HCT116 (cell line): ENCODE data around the gene PANK4. TPM values are rescaled to one million over a fixed set of nuclear protein-coding genes. Genes with fewer than 3 reads are reported as not detected.

Experiments
- ATAC-seq: fragments of 200-7000 bp; cut with Tn5 transposase; 2 replicates; pipeline ENCODE4 v1.9.1; 2020; ENCODE audit warnings: mild to moderate bottlenecking, moderate library complexity
- BruUV-seq: library from RNA; stranded (reverse); fragments of 400-500 nt; replicated peaks from 2 replicates; lab custom pipeline; 2021; lab: Mats Ljungman, UMichigan
- CTCF ChIA-PET: fragments of 300-600 bp; sonication (Branson Sonifier 250); formaldehyde crosslinking; loops from one replicate; lab custom pipeline; 2021; ENCODE audit warnings: antibody characterized with exemption; lab: Charles Lee
- POLR2A ChIA-PET: fragments of 300-600, 350-600 bp; sonication (Branson Sonifier 250); formaldehyde crosslinking; loops from one replicate; lab custom pipeline; 2021; ENCODE audit warnings: antibody characterized with exemption; lab: Charles Lee
- RAD21 ChIA-PET, 2 experiments: fragments of 300-600 bp; sonication (Branson Sonifier 250); formaldehyde crosslinking; loops; one replicate each; lab custom pipeline; 2023; ENCODE audit warnings: low total read pairs in 2 of 2; ENCODE audit not compliant: uncharacterized antibody in 2 of 2, unreplicated experiment in 2 of 2, low non-redundant PET in 1 of 2; lab: Charles Lee
- DNase-seq: peaks from one replicate; pipeline ENCODE4 v3.0.0-alpha.2; 2010; ENCODE audit warnings: low read depth, low spot score
- H2AFZ ChIP-seq: fragments of 200-600 bp; shearing (Covaris generic), sonication (generic); 2 replicates; pipeline ENCODE4 v1.6.1; 2017; ENCODE audit warnings: low read depth, mixed run types, mixed read lengths, antibody characterized with exemption, low read length; ENCODE audit not compliant: poor library complexity, severe bottlenecking
- H3K27ac ChIP-seq: 2 replicates; pipeline ENCODE4 v1.5.1; 2012; ENCODE audit warnings: low read depth, low read length
- H3K27me3 ChIP-seq: fragments of 200-600 bp; sonication (generic); 2 replicates; pipeline ENCODE4 v1.6.1; 2016; ENCODE audit warnings: mixed run types, low read length, mixed read lengths; ENCODE audit not compliant: insufficient read depth
- H3K36me3 ChIP-seq, 2 experiments: fragments of 200-500 bp in 1 of 2; fragments of 200-600 bp in 1 of 2; sonication (Bioruptor generic) in 1 of 2; sonication (generic) in 1 of 2; 2 replicates each; pipeline versions ENCODE4 v1.5.1 to v1.6.1; 2014 to 2016; ENCODE audit warnings: low read length in 2 of 2, inconsistent platforms in 1 of 2, mixed read lengths in 1 of 2, mixed run types in 1 of 2; ENCODE audit not compliant: insufficient read depth in 2 of 2, control insufficient read depth in 1 of 2
- H3K4me1 ChIP-seq, 2 experiments: fragments of 200-600 bp in 1 of 2; sonication (generic) in 1 of 2; 2 replicates each; pipeline versions ENCODE4 v1.5.1 to v1.6.1; 2012 to 2017; ENCODE audit warnings: low read length in 2 of 2, inconsistent platforms in 1 of 2, mild to moderate bottlenecking in 1 of 2, mixed read lengths in 1 of 2, mixed run types in 1 of 2, moderate library complexity in 1 of 2; ENCODE audit not compliant: insufficient read depth in 2 of 2, control insufficient read depth in 1 of 2
- H3K4me2 ChIP-seq: fragments of 200-600 bp; sonication (generic); 2 replicates; pipeline ENCODE4 v1.6.1; 2017; ENCODE audit warnings: mixed run types, low read length, mixed read lengths
- H3K4me3 ChIP-seq, 2 experiments: fragments of 200-600 bp in 1 of 2; sonication (generic) in 1 of 2; replicated peaks in 1 of 2; 2 replicates each; pipeline ENCODE4 v1.5.1; 2011 to 2016; ENCODE audit warnings: low read length in 2 of 2, control low read depth in 1 of 2, low read depth in 1 of 2, mild to moderate bottlenecking in 1 of 2, mixed read lengths in 1 of 2, mixed run types in 1 of 2
- H3K79me2 ChIP-seq: fragments of 200-600 bp; sonication (generic); 2 replicates; pipeline ENCODE4 v1.6.1; 2017; ENCODE audit warnings: mild to moderate bottlenecking, mixed run types, low read length, moderate library complexity, mixed read lengths; ENCODE audit not compliant: insufficient read depth
- H3K9ac ChIP-seq: fragments of 200-600 bp; sonication (generic); 2 replicates; pipeline ENCODE4 v1.6.1; 2016; ENCODE audit warnings: low read length, mixed read lengths
- H3K9me2 ChIP-seq: fragments of 200-600 bp; sonication (generic), shearing (Covaris generic); 2 replicates; pipeline ENCODE4 v1.6.1; 2017; ENCODE audit warnings: mixed run types, mild to moderate bottlenecking, moderate library complexity; ENCODE audit not compliant: insufficient read depth
- H3K9me3 ChIP-seq, 2 experiments: fragments of 200-500 bp in 1 of 2; fragments of 200-600 bp in 1 of 2; sonication (Bioruptor generic) in 1 of 2; sonication (generic) in 1 of 2; 2 replicates each; pipeline ENCODE4 v1.6.1; 2014 to 2017; ENCODE audit warnings: low read length in 2 of 2, mixed read lengths in 2 of 2, inconsistent platforms in 1 of 2, low read depth in 1 of 2, mild to moderate bottlenecking in 1 of 2, mixed run types in 1 of 2, moderate library complexity in 1 of 2; ENCODE audit not compliant: control insufficient read depth in 1 of 2, insufficient read depth in 1 of 2
- H4K20me1 ChIP-seq: fragments of 200-600 bp; sonication (generic), shearing (Covaris generic); 2 replicates; pipeline ENCODE4 v1.6.1; 2017; ENCODE audit warnings: mixed run types, mild to moderate bottlenecking, moderate library complexity; ENCODE audit not compliant: insufficient read depth
- ATF3 ChIP-seq: IDR thresholded peaks from 2 replicates; pipeline ENCODE4 v1.6.1; 2012
- CBX3 ChIP-seq: IDR thresholded peaks from 2 replicates; pipeline ENCODE4 v1.6.1; 2012; ENCODE audit warnings: low read depth
- CEBPB ChIP-seq: IDR thresholded peaks from 2 replicates; pipeline ENCODE4 v1.6.1; 2012; ENCODE audit warnings: low read depth
- CTCF ChIP-seq, 3 experiments: fragments of 200-600 bp in 1 of 3; sonication (generic) in 1 of 3; IDR thresholded peaks in 2 of 3; conservative IDR thresholded peaks in 1 of 3; 2 replicates each; pipeline ENCODE4 v1.5.1; 2012 to 2017; ENCODE audit warnings: low read depth in 2 of 3, low read length in 2 of 3, antibody characterized with exemption in 1 of 3, borderline replicate concordance in 1 of 3, control low read depth in 1 of 3, mild to moderate bottlenecking in 1 of 3, mixed read lengths in 1 of 3, mixed run types in 1 of 3, moderate library complexity in 1 of 3; ENCODE audit not compliant: insufficient read depth in 1 of 3
- EGR1 ChIP-seq: IDR thresholded peaks from 2 replicates; pipeline ENCODE4 v1.6.1; 2012; ENCODE audit warnings: low read depth
- ELF1 ChIP-seq: IDR thresholded peaks from 2 replicates; pipeline ENCODE4 v1.6.1; 2012; ENCODE audit warnings: low read depth, borderline replicate concordance
- JUND ChIP-seq: IDR thresholded peaks from 2 replicates; pipeline ENCODE4 v1.6.1; 2012
- POLR2AphosphoS5 ChIP-seq: IDR thresholded peaks from 2 replicates; pipeline ENCODE4 v1.6.1; 2011; ENCODE audit warnings: mild to moderate bottlenecking, low read depth, low read length, moderate library complexity
- REST ChIP-seq: IDR thresholded peaks from 2 replicates; pipeline ENCODE4 v1.6.1; 2012; ENCODE audit warnings: low read depth
- SIN3A ChIP-seq: IDR thresholded peaks from 2 replicates; pipeline ENCODE4 v1.6.1; 2012; ENCODE audit warnings: low read depth
- TCF7L2 ChIP-seq: IDR thresholded peaks from 2 replicates; pipeline ENCODE4 v1.7.0; 2011; ENCODE audit warnings: borderline replicate concordance, inconsistent platforms; ENCODE audit not compliant: insufficient read depth, insufficient read length; ENCODE audit errors: extremely low read depth
- YY1 ChIP-seq: IDR thresholded peaks from 2 replicates; pipeline ENCODE4 v1.6.1; 2011; ENCODE audit warnings: low read length, low read depth, moderate library complexity, mild to moderate bottlenecking; ENCODE audit not compliant: insufficient replicate concordance; ENCODE audit errors: extremely low read depth
- ZFX ChIP-seq: fragments of 450-650 bp; IDR thresholded peaks from 2 replicates; pipeline ENCODE4 v1.6.1; 2017
- intact Hi-C: fragments of 100-400 bp; cut with micrococcal nuclease; formaldehyde crosslinking; loops from 2 replicates; pipeline ENCODE4 v1.10.0; 2022
- total RNA-seq: library from RNA; stranded (reverse); gene quantifications from one replicate; pipeline ENCODE4 v1.2.1, GENCODE V29; 2021; ENCODE audit not compliant: unreplicated experiment

Gene PANK4
- total RNA-seq, 1 experiment from 2014 or later, result 38.5 TPM

GRCh38 chr1:2561446-2561845, 35.0 kb upstream of the PANK4 start:
- Histone ChIP-seq H3K4me1 (no peaks in the 10 kb centered on the region), H3K4me3 (no peak overlapping the region), H3K9me2 (no peaks in the 10 kb centered on the region), H4K20me1 (no peaks in the 10 kb centered on the region), H3K36me3 (no peaks in the 10 kb centered on the region), H3K27me3 (no peaks in the 10 kb centered on the region), H3K9ac (no peak overlapping the region), H3K27ac (no peak overlapping the region), H3K79me2 (no peaks in the 10 kb centered on the region), H3K4me2 (no peak overlapping the region), H2AFZ (no peak overlapping the region), H3K9me3 (no peaks in the 10 kb centered on the region)
- TF ChIP-seq JUND, result no peak
- ChIA-PET CTCF (no interaction called here), RAD21 (no interaction called here), POLR2A (no interaction called here)
- intact Hi-C loops, result no loop called here
- no peak for ATAC-seq
- DNase-seq, result no peak
- BruUV-seq, result no TSS peak

GRCh38 chr1:2560299-2561073, 34.1 kb upstream of the PANK4 start:
- Histone ChIP-seq H3K27me3 (no peaks in the 10 kb centered on the region), H3K36me3 (no peaks in the 10 kb centered on the region), H3K79me2 (no peaks in the 10 kb centered on the region), H3K4me2 (no peak overlapping the region), H4K20me1 (no peaks in the 10 kb centered on the region), H3K9ac (no peak overlapping the region), H3K9me2 (no peaks in the 10 kb centered on the region), H3K4me1 (no peaks in the 10 kb centered on the region), H2AFZ (no peak overlapping the region), H3K27ac (no peak overlapping the region), H3K9me3 (no peaks in the 10 kb centered on the region), H3K4me3 (no peak overlapping the region)
- CTCF ChIA-PET, result no interaction called here
- TF ChIP-seq YY1 (no peak), ATF3 (no peak), CBX3 (no peak), SIN3A (no peak), ELF1 (no peak), CTCF (IDR thresholded peaks at IDR 0.05 in 2 of 3, conservative IDR thresholded peaks at IDR 0.05 in 1 of 3; ENCODE audit: borderline replicate concordance in 1 of 3, insufficient read depth in 1 of 3, low read depth in 2 of 3, low read length in 2 of 3) (no peak), ZFX (no peak), EGR1 (no peak), REST (no peak), CEBPB (no peak), POLR2AphosphoS5 (no peak), TCF7L2 (no peak)
- RAD21 ChIA-PET, result no interaction called here
- no peak for DNase-seq
- POLR2A ChIA-PET, result no interaction called here
- ATAC-seq, result no peak
- intact Hi-C loops, result no loop called here
- no TSS peak for BruUV-seq
